ENCODE results near the gene HGFAC. TPM values are rescaled to one million over a fixed set of nuclear protein-coding genes. Genes with fewer than 3 reads are reported as not detected.

HGFAC gene
- total RNA-seq, 1 donor from 2014 or later = 3.1 TPM

GRCh38 chr4:3473181-3473950, 31.6 kb downstream of the HGFAC start:
- DNase-seq (ENCODE audit: low spot score) = no peak

GRCh38 chr4:3473996-3474765, 32.4 kb downstream of the HGFAC start:
- no peak for DNase-seq (ENCODE audit: low spot score)

- DNase-seq (ENCODE audit: low spot score) = no peak
Observed at GRCh38 chr4:3475041-3475712, 33.4 kb downstream of the HGFAC start.

- DNase-seq (ENCODE audit: low spot score) = no peak
Observed at GRCh38 chr4:3475713-3476260, 34.0 kb downstream of the HGFAC start.

GRCh38 chr4:3476341-3476747, 34.6 kb downstream of the HGFAC start:
- no peak for DNase-seq (ENCODE audit: low spot score)

- no peak for DNase-seq (ENCODE audit: low spot score)
Observed at GRCh38 chr4:3476936-3477749, 35.4 kb downstream of the HGFAC start.

- no peak for DNase-seq (ENCODE audit: low spot score)
Observed at GRCh38 chr4:3477750-3478430, 36.1 kb downstream of the HGFAC start.

GRCh38 chr4:3478446-3479357, 36.9 kb downstream of the HGFAC start:
- DNase-seq (ENCODE audit: low spot score) = no peak

- no peak for DNase-seq (ENCODE audit: low spot score)
Observed at GRCh38 chr4:3479358-3480101, 37.8 kb downstream of the HGFAC start.

- DNase-seq (ENCODE audit: low spot score) = peak; percentile 77
Observed at GRCh38 chr4:3480528-3481112, 38.9 kb downstream of the HGFAC start.

- no peak for DNase-seq (ENCODE audit: low spot score)
Observed at GRCh38 chr4:3481113-3481531, 39.4 kb downstream of the HGFAC start.

GRCh38 chr4:3481783-3482393, 40.1 kb downstream of the HGFAC start:
- no peak for DNase-seq (ENCODE audit: low spot score)

- DNase-seq (ENCODE audit: low spot score) = no peak
Observed at GRCh38 chr4:3482707-3483106, 40.9 kb downstream of the HGFAC start.

- peak; percentile 39 for DNase-seq (ENCODE audit: low spot score)
Observed at GRCh38 chr4:3483471-3483921, 41.7 kb downstream of the HGFAC start.

- peak; percentile 43 for DNase-seq (ENCODE audit: low spot score)
Observed at GRCh38 chr4:3484057-3484973, 42.5 kb downstream of the HGFAC start.

- peak; percentile 44 for DNase-seq (ENCODE audit: low spot score)
Observed at GRCh38 chr4:3485011-3485791, 43.4 kb downstream of the HGFAC start.

Data from umbilical cord (tissue), 2 donors.